ENCODE results near the gene TUBB6. TPM values are rescaled to one million over a fixed set of nuclear protein-coding genes. Genes with fewer than 3 reads are reported as not detected.

Gene TUBB6
- total and polyA plus RNA-seq, 11 donors, result 64.8 to 800 (median 126) TPM

DNA sequence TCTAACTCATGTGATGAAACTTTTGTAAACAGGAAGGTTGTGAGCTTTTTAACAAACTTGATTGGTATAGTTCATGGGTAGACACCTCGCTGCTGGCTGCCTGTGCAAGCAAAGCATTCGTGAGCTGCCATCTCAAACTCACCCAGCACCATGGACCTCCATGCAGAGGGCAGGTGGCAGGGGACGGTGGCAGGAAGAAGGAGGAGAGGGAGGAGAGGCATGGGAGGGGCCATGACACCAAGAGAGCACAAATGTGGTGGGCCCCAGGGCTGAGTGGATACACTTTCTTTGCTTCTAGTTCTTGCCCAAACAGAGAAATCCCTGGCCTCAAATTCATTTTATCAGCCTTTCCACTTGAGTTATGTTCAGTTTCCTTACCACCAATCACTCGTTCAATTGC, 39.9 kb downstream of the TUBB6 start:
- DNase-seq, result no peak
- Histone ChIP-seq H3K4me1 (peaks cover 0 to 10% (median 0%) of the 10 kb centered on the region in 12 donors), H3K9me3 (no peaks in the 10 kb centered on the region), H3K4me3 (no peak overlapping the region), H3K27ac (no peak overlapping the region), H3K36me3 (peaks cover 3 to 100% (median 99%) of the 10 kb centered on the region in 9 donors), H3K27me3 (no peaks in the 10 kb centered on the region)
- intact Hi-C loops (cut with DNase I), result no loop called here
- no peak for TF ChIP-seq POLR2A (IDR thresholded peaks at IDR 0.05)
- TF ChIP-seq, protein P1, sequence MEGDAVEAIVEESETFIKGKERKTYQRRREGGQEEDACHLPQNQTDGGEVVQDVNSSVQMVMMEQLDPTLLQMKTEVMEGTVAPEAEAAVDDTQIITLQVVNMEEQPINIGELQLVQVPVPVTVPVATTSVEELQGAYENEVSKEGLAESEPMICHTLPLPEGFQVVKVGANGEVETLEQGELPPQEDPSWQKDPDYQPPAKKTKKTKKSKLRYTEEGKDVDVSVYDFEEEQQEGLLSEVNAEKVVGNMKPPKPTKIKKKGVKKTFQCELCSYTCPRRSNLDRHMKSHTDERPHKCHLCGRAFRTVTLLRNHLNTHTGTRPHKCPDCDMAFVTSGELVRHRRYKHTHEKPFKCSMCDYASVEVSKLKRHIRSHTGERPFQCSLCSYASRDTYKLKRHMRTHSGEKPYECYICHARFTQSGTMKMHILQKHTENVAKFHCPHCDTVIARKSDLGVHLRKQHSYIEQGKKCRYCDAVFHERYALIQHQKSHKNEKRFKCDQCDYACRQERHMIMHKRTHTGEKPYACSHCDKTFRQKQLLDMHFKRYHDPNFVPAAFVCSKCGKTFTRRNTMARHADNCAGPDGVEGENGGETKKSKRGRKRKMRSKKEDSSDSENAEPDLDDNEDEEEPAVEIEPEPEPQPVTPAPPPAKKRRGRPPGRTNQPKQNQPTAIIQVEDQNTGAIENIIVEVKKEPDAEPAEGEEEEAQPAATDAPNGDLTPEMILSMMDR (IDR thresholded peaks at IDR 0.05), result no peak
- no peak for ATAC-seq
- WGBS, 4 donors, result 65 to 81% (median 72%) methylated on average over 4 of the region's 4 CpGs

DNA sequence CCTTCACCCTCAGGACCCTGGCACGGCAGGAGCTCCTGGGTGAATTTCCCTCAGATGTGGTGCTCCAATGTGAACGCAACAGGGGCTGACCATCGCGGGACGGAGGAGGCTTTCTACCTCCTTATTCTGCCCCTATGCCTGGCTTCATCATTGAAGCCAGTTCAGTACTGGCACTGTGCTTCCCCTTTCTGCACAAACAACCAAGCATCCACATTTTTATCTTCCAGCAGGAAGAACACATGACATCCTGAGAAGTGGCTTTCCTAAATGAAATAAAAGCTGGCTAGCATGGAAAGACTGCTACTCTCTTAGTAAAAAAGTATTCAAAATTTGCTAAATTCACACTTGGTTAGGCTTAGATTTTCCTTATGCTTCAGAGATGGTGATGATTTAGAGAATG, 44.1 kb downstream of the TUBB6 start:
- intact Hi-C loops (cut with DNase I), result no loop called here
- WGBS, 4 donors, result 69 to 82% (median 80%) methylated on average over 5 of the region's 5 CpGs
- H3K9me3 ChIP-seq, result no peaks in the 10 kb centered on the region
- no peak overlapping the region for H3K4me3 ChIP-seq
- peak overlapping the region in 2 of 12 donors; percentile 7 to 9 for H3K27ac ChIP-seq
- H3K27me3 ChIP-seq, result no peaks in the 10 kb centered on the region
- no peak for DNase-seq
- peaks cover 0 to 6% (median 0%) of the 10 kb centered on the region in 12 donors for H3K4me1 ChIP-seq
- H3K36me3 ChIP-seq, result peaks cover 0 to 100% (median 96%) of the 10 kb centered on the region in 9 donors
- TF ChIP-seq POLR2A (IDR thresholded peaks at IDR 0.05), result no peak
- TF ChIP-seq, protein P1 (IDR thresholded peaks at IDR 0.05), result no peak
- ATAC-seq, result peak in 2 of 4 donors; percentile 37 to 42

DNA sequence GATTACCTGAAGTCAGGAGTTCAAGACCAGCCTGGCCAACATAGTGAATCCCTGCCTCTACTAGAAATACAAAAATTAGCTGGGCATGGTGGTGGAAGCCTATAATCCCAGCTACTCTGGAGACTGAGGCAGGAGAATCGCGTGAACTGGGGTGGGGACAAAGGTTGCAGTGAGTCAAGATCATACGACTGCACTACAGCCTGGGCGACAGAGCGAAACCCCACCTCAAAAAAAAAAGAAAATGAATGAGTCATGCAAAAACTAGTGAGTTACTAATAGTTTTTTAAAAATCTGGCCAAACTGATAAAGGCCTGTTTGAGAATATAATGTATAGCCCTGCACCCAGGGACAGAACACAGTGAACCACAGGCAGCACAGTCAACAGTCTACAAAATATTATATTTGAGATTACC, 51.5 kb downstream of the TUBB6 start:
- no peaks in the 10 kb centered on the region for H3K27me3 ChIP-seq
- peaks cover 3 to 100% (median 95%) of the 10 kb centered on the region in 9 donors for H3K36me3 ChIP-seq
- ATAC-seq (no peak), DNase-seq (no peak)
- WGBS, 4 donors, result 85 to 93% (median 88%) methylated on average over 5 of the region's 5 CpGs
- no peaks in the 10 kb centered on the region for H3K9me3 ChIP-seq
- H3K4me1 ChIP-seq, result peaks cover 0 to 51% (median 21%) of the 10 kb centered on the region in 12 donors
- intact Hi-C loops (cut with DNase I), result no loop called here
- TF ChIP-seq, protein P1 (IDR thresholded peaks at IDR 0.05), result no peak
- TF ChIP-seq POLR2A (IDR thresholded peaks at IDR 0.05), result no peak
- peak overlapping the region in 5 of 12 donors; percentile 1 to 81 (median 5) for H3K27ac ChIP-seq
- H3K4me3 ChIP-seq, result no peak overlapping the region

DNA sequence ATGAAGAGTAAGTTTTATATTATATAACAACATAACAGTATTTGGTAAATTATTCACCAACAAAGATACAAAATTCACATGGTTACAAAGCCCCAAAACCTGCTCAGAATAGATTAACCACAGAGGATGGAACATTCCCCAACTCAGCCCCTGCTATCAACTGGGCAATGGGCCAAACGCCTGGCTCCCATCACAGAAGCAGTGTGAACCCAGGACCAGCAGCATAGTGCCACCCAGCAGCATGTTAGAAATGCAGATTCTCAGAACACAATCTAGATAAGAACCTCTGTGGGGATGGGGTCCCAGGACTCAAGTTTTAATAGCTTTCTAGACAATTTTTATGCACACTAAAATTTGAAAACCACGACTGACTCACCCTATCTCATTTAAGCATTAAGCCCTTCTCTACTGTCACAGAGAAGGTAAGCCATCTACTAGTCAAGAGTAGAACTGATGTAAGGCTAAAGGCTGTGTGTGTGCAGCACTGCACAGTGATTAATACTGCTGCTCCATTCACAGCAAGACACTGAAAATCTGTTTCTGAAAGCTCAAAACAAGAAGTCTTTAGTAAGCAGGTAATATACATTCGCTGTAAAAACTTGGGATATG, 53.8 kb downstream of the TUBB6 start:
- Histone ChIP-seq H3K4me3 (no peak overlapping the region), H3K9me3 (no peaks in the 10 kb centered on the region), H3K27ac (peak overlapping the region; percentile 54 to 93 (median 78)), H3K4me1 (peaks cover 0 to 71% (median 34%) of the 10 kb centered on the region in 12 donors), H3K27me3 (no peaks in the 10 kb centered on the region), H3K36me3 (peaks cover 3 to 100% (median 95%) of the 10 kb centered on the region in 9 donors)
- peak; percentile 78 to 83 (median 80) for DNase-seq
- intact Hi-C loops (cut with DNase I), result no loop called here
- WGBS, 4 donors, result 41 to 58% (median 52%) methylated on average over 3 of the region's 3 CpGs
- TF ChIP-seq, protein P1 (IDR thresholded peaks at IDR 0.05), result no peak
- TF ChIP-seq POLR2A (IDR thresholded peaks at IDR 0.05), result no peak
- ATAC-seq, result peak; percentile 63 to 80 (median 76)

Data from heart left ventricle (tissue), 16 donors.